Astrocyte (in vitro differentiated cells and primary cell): ENCODE measurements around the gene LRIG3. TPM values are rescaled to one million over a fixed set of nuclear protein-coding genes. Genes with fewer than 3 reads are reported as not detected.

Experiments used
- DNase-seq: peaks from one replicate; pipeline ENCODE4 v3.0.0-alpha.2; 2010; ENCODE audit warnings: low read depth
- FAIRE-seq: peaks from 2 replicates; lab custom pipeline; 2011; peaks lifted over from hg19 to GRCh38; lab: Jason Lieb, UNC
- H2AFZ ChIP-seq: 2 replicates; pipeline ENCODE4 v1.6.0; 2012; ENCODE audit warnings: low read depth, low read length, inconsistent platforms
- H3K27ac ChIP-seq: 2 replicates; pipeline ENCODE4 v1.5.1; 2011; ENCODE audit warnings: low read depth, low read length, inconsistent platforms
- H3K27me3 ChIP-seq: 2 replicates; pipeline ENCODE4 v1.6.0; 2011; ENCODE audit warnings: low read length, inconsistent platforms; ENCODE audit not compliant: insufficient read depth
- H3K36me3 ChIP-seq: 2 replicates; pipeline ENCODE4 v1.5.1; 2011; ENCODE audit warnings: low read length, inconsistent platforms; ENCODE audit not compliant: insufficient read depth
- H3K4me1 ChIP-seq: 2 replicates; pipeline ENCODE4 v1.5.1; 2011; ENCODE audit warnings: low read length, inconsistent platforms; ENCODE audit not compliant: insufficient read depth
- H3K4me2 ChIP-seq: 2 replicates; pipeline ENCODE4 v1.6.0; 2012; ENCODE audit warnings: low read length, inconsistent platforms
- H3K4me3 ChIP-seq: 2 replicates; pipeline ENCODE4 v1.5.1; 2011; ENCODE audit warnings: low read depth, mild to moderate bottlenecking, low read length, inconsistent platforms; ENCODE audit not compliant: insufficient read depth
- H3K79me2 ChIP-seq: 2 replicates; pipeline ENCODE4 v1.6.0; 2012; ENCODE audit warnings: mild to moderate bottlenecking, low read length, inconsistent platforms; ENCODE audit not compliant: insufficient read depth
- H3K9ac ChIP-seq: 2 replicates; pipeline ENCODE4 v1.6.0; 2012; ENCODE audit warnings: mild to moderate bottlenecking, low read length, inconsistent platforms
- H3K9me3 ChIP-seq: 2 replicates; pipeline ENCODE4 v1.5.1; 2012; ENCODE audit warnings: low read depth, mild to moderate bottlenecking, low read length, inconsistent platforms; ENCODE audit not compliant: insufficient read depth
- H4K20me1 ChIP-seq: 2 replicates; pipeline ENCODE4 v1.6.0; 2012; ENCODE audit warnings: low read length, inconsistent platforms; ENCODE audit not compliant: insufficient read depth
- H3K27ac Mint-ChIP-seq: one replicate; pipeline ENCODE4 v1.8.0; 2021; ENCODE audit warnings: mild to moderate bottlenecking, mixed read lengths; ENCODE audit not compliant: unreplicated experiment
- H3K27me3 Mint-ChIP-seq: one replicate; pipeline ENCODE4 v1.8.0; 2021; ENCODE audit warnings: low read depth, mixed read lengths; ENCODE audit not compliant: unreplicated experiment
- H3K36me3 Mint-ChIP-seq: one replicate; pipeline ENCODE4 v1.8.0; 2021; ENCODE audit warnings: low read depth, mixed read lengths; ENCODE audit not compliant: unreplicated experiment
- H3K4me1 Mint-ChIP-seq: one replicate; pipeline ENCODE4 v1.8.0; 2021; ENCODE audit warnings: low read depth, mixed read lengths; ENCODE audit not compliant: unreplicated experiment
- H3K4me3 Mint-ChIP-seq: one replicate; pipeline ENCODE4 v1.8.0; 2021; ENCODE audit warnings: mild to moderate bottlenecking, moderate library complexity, mixed read lengths; ENCODE audit not compliant: unreplicated experiment
- H3K9me3 Mint-ChIP-seq: one replicate; pipeline ENCODE4 v1.8.0; 2021; ENCODE audit warnings: mild to moderate bottlenecking, mixed read lengths; ENCODE audit not compliant: unreplicated experiment
- EZH2 ChIP-seq: IDR thresholded peaks from 2 replicates; pipeline ENCODE4 v1.6.1; 2012; ENCODE audit warnings: mild to moderate bottlenecking, low read length, inconsistent platforms; ENCODE audit not compliant: insufficient read depth
- total RNA-seq: library from RNA; stranded (reverse); gene quantifications from 2 replicates; pipeline ENCODE4 v1.2.1, GENCODE V29; 2021
- TF ChIP-seq, protein P1 (sequence below): IDR thresholded peaks from 2 replicates; pipeline ENCODE4 v1.5.1; 2011; ENCODE audit warnings: low read depth, mild to moderate bottlenecking, inconsistent platforms, low read length, moderate library complexity; ENCODE audit not compliant: insufficient read depth

Gene LRIG3
- total RNA-seq, 1 donor from 2014 or later, result 96.0 TPM

DNA sequence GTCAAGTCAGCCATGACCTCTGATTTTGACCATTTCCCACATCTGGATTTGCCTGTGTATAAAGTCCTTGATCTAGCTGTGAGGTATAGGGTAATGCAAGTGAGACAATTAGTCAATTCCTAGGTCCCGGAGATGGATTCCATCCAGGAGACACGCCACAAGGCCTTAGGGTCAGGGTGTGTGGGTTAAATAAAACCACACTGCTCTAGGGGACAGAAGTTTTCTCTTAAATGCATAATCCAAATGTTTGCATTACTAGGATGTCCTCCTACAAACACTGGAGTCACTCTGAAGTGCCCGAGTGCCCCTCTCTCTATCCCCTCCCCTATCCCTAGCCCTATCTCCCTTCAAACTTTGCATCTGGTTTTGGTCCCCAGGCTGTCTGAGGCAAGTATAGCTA, 26.8 kb downstream of the LRIG3 start:
- Mint-ChIP-seq H3K27ac (no peak overlapping the region), H3K4me1 (peaks cover 64% of the 10 kb centered on the region), H3K9me3 (no peaks in the 10 kb centered on the region), H3K36me3 (peaks cover 34% of the 10 kb centered on the region), H3K27me3 (no peaks in the 10 kb centered on the region), H3K4me3 (peak overlapping the region; percentile 23)
- Histone ChIP-seq H3K4me1 (peaks cover 5% of the 10 kb centered on the region), H3K36me3 (peaks cover 17% of the 10 kb centered on the region), H3K79me2 (peaks cover 78% of the 10 kb centered on the region), H2AFZ (no peak overlapping the region), H3K27me3 (no peaks in the 10 kb centered on the region), H3K9me3 (no peaks in the 10 kb centered on the region), H4K20me1 (peaks cover 68% of the 10 kb centered on the region), H3K9ac (no peak overlapping the region), H3K4me2 (peak overlapping the region; percentile 42), H3K4me3 (no peak overlapping the region), H3K27ac (no peak overlapping the region)
- DNase-seq, result peak; percentile 61
- no peak for TF ChIP-seq EZH2
- TF ChIP-seq, protein P1, sequence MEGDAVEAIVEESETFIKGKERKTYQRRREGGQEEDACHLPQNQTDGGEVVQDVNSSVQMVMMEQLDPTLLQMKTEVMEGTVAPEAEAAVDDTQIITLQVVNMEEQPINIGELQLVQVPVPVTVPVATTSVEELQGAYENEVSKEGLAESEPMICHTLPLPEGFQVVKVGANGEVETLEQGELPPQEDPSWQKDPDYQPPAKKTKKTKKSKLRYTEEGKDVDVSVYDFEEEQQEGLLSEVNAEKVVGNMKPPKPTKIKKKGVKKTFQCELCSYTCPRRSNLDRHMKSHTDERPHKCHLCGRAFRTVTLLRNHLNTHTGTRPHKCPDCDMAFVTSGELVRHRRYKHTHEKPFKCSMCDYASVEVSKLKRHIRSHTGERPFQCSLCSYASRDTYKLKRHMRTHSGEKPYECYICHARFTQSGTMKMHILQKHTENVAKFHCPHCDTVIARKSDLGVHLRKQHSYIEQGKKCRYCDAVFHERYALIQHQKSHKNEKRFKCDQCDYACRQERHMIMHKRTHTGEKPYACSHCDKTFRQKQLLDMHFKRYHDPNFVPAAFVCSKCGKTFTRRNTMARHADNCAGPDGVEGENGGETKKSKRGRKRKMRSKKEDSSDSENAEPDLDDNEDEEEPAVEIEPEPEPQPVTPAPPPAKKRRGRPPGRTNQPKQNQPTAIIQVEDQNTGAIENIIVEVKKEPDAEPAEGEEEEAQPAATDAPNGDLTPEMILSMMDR, result no peak
- no peak for FAIRE-seq

DNA sequence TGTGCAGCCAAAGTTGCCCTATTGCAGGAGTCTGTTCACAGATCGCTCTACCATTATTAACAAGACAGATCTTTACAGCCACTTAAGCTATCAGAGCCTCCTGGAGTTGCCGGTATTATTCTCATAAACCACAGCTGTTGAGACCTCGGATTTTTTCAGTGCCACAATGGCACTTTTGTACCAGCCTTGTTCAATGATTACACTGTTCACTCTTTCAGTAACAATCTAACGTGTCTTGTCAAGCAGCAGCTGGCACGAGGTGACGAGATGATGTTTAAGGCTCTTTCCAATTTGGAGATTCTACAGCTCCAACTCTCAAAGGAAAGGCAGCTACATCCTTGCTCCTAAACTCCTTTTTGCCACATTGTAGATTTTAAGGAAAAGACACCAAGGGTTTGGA, 30.7 kb downstream of the LRIG3 start:
- Histone ChIP-seq H3K27me3 (no peaks in the 10 kb centered on the region), H3K27ac (peak overlapping the region; percentile 1), H2AFZ (no peak overlapping the region), H3K4me3 (no peak overlapping the region), H3K79me2 (peaks cover 42% of the 10 kb centered on the region), H3K4me1 (peaks cover 5% of the 10 kb centered on the region), H3K4me2 (no peak overlapping the region), H3K36me3 (peaks cover 46% of the 10 kb centered on the region), H3K9ac (no peak overlapping the region), H4K20me1 (peaks cover 36% of the 10 kb centered on the region), H3K9me3 (no peaks in the 10 kb centered on the region)
- Mint-ChIP-seq H3K36me3 (peaks cover 28% of the 10 kb centered on the region), H3K9me3 (no peaks in the 10 kb centered on the region), H3K27me3 (no peaks in the 10 kb centered on the region), H3K4me3 (peak overlapping the region; percentile 3), H3K27ac (no peak overlapping the region), H3K4me1 (peaks cover 49% of the 10 kb centered on the region)
- TF ChIP-seq, protein P1, result no peak
- TF ChIP-seq EZH2, result no peak
- DNase-seq, result no peak
- FAIRE-seq, result no peak

DNA sequence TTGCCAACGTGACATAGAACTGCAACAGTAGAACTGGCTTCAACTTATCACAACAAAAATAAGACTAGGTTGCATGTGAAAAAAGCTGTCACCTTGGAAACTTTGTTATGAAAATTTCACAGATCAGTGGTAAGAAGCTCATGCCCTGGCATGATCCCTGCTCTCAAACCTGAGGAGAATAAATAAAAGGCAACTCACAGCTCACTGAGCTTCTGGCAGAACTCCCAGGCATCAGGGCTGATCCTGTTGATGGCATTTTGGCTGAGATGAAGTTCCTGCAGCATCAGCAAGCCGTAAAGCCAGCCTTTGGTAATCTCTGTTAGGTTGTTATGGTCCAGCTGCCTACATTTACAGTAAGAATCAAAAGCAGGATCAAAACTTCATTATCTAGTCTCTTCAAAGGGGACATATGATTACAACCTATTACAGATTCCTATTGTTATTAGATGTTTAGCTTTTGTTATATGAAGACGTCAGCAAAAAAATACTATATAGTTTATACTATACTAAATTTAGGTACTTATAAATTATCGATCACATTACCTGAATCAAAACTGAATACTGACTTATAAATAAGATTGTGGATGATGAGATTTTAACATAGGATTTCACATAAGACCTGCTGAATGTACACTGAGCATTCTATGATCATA, 32.0 kb downstream of the LRIG3 start:
- H2AFZ ChIP-seq, result no peak overlapping the region
- H3K4me1 ChIP-seq, result no peaks in the 10 kb centered on the region
- H3K27me3 ChIP-seq, result no peaks in the 10 kb centered on the region
- H3K9me3 ChIP-seq, result no peaks in the 10 kb centered on the region
- Mint-ChIP-seq H3K27ac (no peak overlapping the region), H3K9me3 (no peaks in the 10 kb centered on the region), H3K36me3 (peaks cover 33% of the 10 kb centered on the region), H3K4me1 (peaks cover 51% of the 10 kb centered on the region), H3K4me3 (no peak overlapping the region), H3K27me3 (no peaks in the 10 kb centered on the region)
- peak; percentile 55 for FAIRE-seq
- H3K4me2 ChIP-seq, result no peak overlapping the region
- H3K79me2 ChIP-seq, result peaks cover 29% of the 10 kb centered on the region
- H4K20me1 ChIP-seq, result peaks cover 23% of the 10 kb centered on the region
- peak overlapping the region; percentile 78 for H3K27ac ChIP-seq
- DNase-seq, result peak; percentile 81
- H3K36me3 ChIP-seq, result peaks cover 52% of the 10 kb centered on the region
- H3K4me3 ChIP-seq, result no peak overlapping the region
- no peak overlapping the region for H3K9ac ChIP-seq
- TF ChIP-seq, protein P1, result no peak
- no peak for TF ChIP-seq EZH2
